Naive thymus-derived CD8-positive, alpha-beta T cell (primary cell): ENCODE data around the gene APBB1. TPM values are rescaled to one million over a fixed set of nuclear protein-coding genes. Genes with fewer than 3 reads are reported as not detected.

Experiments
- ATAC-seq, 2 donors: fragments of 150-1000 bp; cut with Tn5 transposase in 1 of 2; sonication (Bioruptor Pico), chemical (Tn5 transposase) in 1 of 2; 1 replicate in 1 of 2; 2 replicates in 1 of 2; pipeline ENCODE4 v1.10.0; 2021; ENCODE audit warnings: mild to moderate bottlenecking in 2 of 2, moderate library complexity in 2 of 2
- POLR2A ChIA-PET: fragments of 350-600 bp; sonication (Branson Sonifier 250); formaldehyde crosslinking; loops from one replicate; lab custom pipeline; 2021; ENCODE audit warnings: antibody characterized with exemption; lab: Charles Lee
- DNase-seq, 10 donors: peaks; one replicate each; pipeline versions ENCODE4 v3.0.0 to v3.0.0-alpha.2; 2020 to 2022
- H3K27ac Mint-ChIP-seq, 10 donors: one replicate each; pipeline ENCODE4 v1.8.0; 2020 to 2022; ENCODE audit warnings: mild to moderate bottlenecking in 10 of 10, mixed read lengths in 10 of 10, moderate library complexity in 4 of 10, inconsistent platforms in 1 of 10
- H3K27me3 Mint-ChIP-seq, 5 donors: one replicate each; pipeline ENCODE4 v1.8.0; 2021 to 2022; ENCODE audit warnings: mixed read lengths in 5 of 5
- H3K36me3 Mint-ChIP-seq, 3 donors: one replicate each; pipeline ENCODE4 v1.8.0; 2020 to 2022; ENCODE audit warnings: mixed read lengths in 3 of 3, mild to moderate bottlenecking in 2 of 3, inconsistent platforms in 1 of 3
- H3K4me1 Mint-ChIP-seq, 4 donors: one replicate each; pipeline ENCODE4 v1.8.0; 2021 to 2022; ENCODE audit warnings: mixed read lengths in 4 of 4
- H3K4me3 Mint-ChIP-seq, 10 donors: one replicate each; pipeline ENCODE4 v1.8.0; 2020 to 2022; ENCODE audit warnings: mild to moderate bottlenecking in 10 of 10, mixed read lengths in 10 of 10, moderate library complexity in 6 of 10, inconsistent platforms in 1 of 10
- H3K9me3 Mint-ChIP-seq, 9 donors: one replicate each; pipeline ENCODE4 v1.8.0; 2020 to 2022; ENCODE audit warnings: mixed read lengths in 9 of 9, mild to moderate bottlenecking in 3 of 9, inconsistent platforms in 1 of 9, moderate library complexity in 1 of 9
- polyA plus RNA-seq, 3 donors: library from polyadenylated mRNA; unstranded; fragments of 300-500 nt; fragmentation: Illumina TruSeq; gene quantifications; one replicate each; pipeline ENCODE4 v1.2.3, GENCODE V29; 2021
- total RNA-seq, 8 experiments: library from RNA in 2 of 8; stranded (reverse) in 2 of 8; gene quantifications; one replicate each; pipeline ENCODE4 v1.2.3 and lab custom pipeline; 2021 to 2026

APBB1 gene
- total and polyA plus RNA-seq, 5 experiments from 2014 or later = 115 to 196 (median 141) TPM

DNA sequence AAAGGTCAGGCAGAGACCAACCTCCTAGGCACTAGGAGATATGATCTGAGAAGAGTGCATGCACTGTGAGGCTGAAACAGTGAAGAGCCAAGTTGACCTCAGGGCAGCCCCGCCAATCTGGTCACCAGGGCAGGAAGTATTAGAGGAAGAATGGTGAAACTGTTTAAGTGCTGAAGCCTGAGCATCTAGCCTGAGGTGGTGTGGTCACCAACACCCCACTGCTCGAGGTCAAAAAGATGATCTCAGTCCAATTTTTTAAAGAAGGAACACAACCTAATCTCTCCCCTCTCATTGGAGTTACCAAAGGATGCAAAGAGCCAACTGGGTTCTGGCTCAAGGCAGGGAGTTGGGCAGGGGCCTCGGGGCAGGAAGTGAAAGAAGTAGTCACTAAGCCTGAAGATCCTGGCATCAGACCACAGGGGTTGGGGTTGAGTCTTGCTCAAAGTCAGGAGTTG, 4.0 kb downstream of the APBB1 start:
- POLR2A ChIA-PET = interaction anchor here (2.1 to 13.6 kb wide), 3 partner anchors 12 to 36 kb away, joined by 16 to 421 read pairs (median 121); partner anchors contain the start of gene SMPD1
- Mint-ChIP-seq H3K36me3 (peaks cover 0 to 18% (median 6%) of the 10 kb centered on the region in 3 donors), H3K9me3 (no peaks in the 10 kb centered on the region), H3K4me1 (peaks cover 6 to 23% (median 16%) of the 10 kb centered on the region in 4 donors), H3K27ac (no peak overlapping the region), H3K4me3 (no peak overlapping the region), H3K27me3 (no peaks in the 10 kb centered on the region)
- DNase-seq (peak in 1 of 10 donors; percentile 14), ATAC-seq (no peak)

- H3K4me1 Mint-ChIP-seq = peaks cover 0 to 27% (median 19%) of the 10 kb centered on the region in 4 donors
- peaks cover 5 to 28% (median 13%) of the 10 kb centered on the region in 3 donors for H3K36me3 Mint-ChIP-seq
- no peak overlapping the region for H3K4me3 Mint-ChIP-seq
- DNase-seq = peak; percentile 39 to 89 (median 80)
- no peak overlapping the region for H3K27ac Mint-ChIP-seq
- peak; percentile 90 to 95 for ATAC-seq
- H3K9me3 Mint-ChIP-seq = no peaks in the 10 kb centered on the region
- POLR2A ChIA-PET = interaction anchor here (1.0 to 13.6 kb wide), 7 partner anchors 11 to 235 kb away, joined by 3 to 421 read pairs (median 6); partner anchors contain the start of genes ARFIP2, SMPD1 and TIMM10B
- H3K27me3 Mint-ChIP-seq = no peaks in the 10 kb centered on the region
These were observed 5.1 kb downstream of the APBB1 start for GRCh38 chr11:6413791-6414201.

DNA sequence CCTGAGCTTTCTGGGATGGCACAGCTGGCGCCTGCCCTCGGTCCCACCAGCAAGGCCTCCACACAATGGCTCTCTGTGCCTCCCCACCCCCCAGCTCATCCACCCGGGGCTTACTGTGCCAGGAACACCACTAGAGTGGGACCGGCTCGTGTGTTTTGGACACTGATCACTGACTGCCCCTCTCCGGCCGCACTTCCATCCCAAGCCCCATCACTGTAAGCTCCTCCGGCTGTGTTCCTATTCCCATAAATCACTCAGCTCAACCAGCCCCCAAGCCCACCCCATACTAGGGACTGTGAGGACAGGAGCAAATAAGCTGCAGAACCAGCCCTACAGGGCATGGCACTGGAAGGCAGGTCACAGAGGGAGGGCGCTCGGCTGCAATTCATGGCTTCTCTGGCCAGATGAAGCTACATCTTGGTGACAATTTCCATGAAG, 7.3 kb downstream of the APBB1 start:
- Mint-ChIP-seq H3K27me3 (no peaks in the 10 kb centered on the region), H3K4me1 (peaks cover 18 to 43% (median 33%) of the 10 kb centered on the region in 4 donors), H3K9me3 (no peaks in the 10 kb centered on the region), H3K27ac (peak overlapping the region in 6 of 10 donors; percentile 65 to 87 (median 78)), H3K4me3 (peak overlapping the region in 5 of 10 donors; percentile 3 to 43 (median 30)), H3K36me3 (peaks cover 5 to 42% (median 16%) of the 10 kb centered on the region in 3 donors)
- POLR2A ChIA-PET = interaction anchor here (0.6 to 13.6 kb wide), 3 partner anchors 9 to 25 kb away, joined by 3 to 421 read pairs (median 121); partner anchors contain the start of gene SMPD1
- ATAC-seq = no peak
- no peak for DNase-seq

- H3K36me3 Mint-ChIP-seq = peaks cover 5 to 42% (median 16%) of the 10 kb centered on the region in 3 donors
- ATAC-seq = no peak
These were observed 8.0 kb downstream of the APBB1 start for GRCh38 chr11:6410695-6411430.

GRCh38 chr11:6406370-6406769, 12.5 kb downstream of the APBB1 start:
- POLR2A ChIA-PET = interaction anchor here (1.4 to 10.3 kb wide), 6 partner anchors 8 to 206 kb away, joined by 3 to 421 read pairs (median 58); partner anchors contain the start of genes APBB1, SMPD1 and TAF10
- H3K36me3 Mint-ChIP-seq = peaks cover 5 to 38% (median 16%) of the 10 kb centered on the region in 3 donors
- DNase-seq (no peak), ATAC-seq (no peak)
- H3K27me3 Mint-ChIP-seq = peaks cover 0 to 2% (median 0%) of the 10 kb centered on the region in 5 donors
- H3K4me3 Mint-ChIP-seq = peak overlapping the region; percentile 9 to 82 (median 72)
- H3K9me3 Mint-ChIP-seq = peaks cover 0 to 3% (median 0%) of the 10 kb centered on the region in 9 donors
- peak overlapping the region; percentile 86 to 99 (median 92) for H3K27ac Mint-ChIP-seq
- H3K4me1 Mint-ChIP-seq = peaks cover 53 to 85% (median 76%) of the 10 kb centered on the region in 4 donors

More at GRCh38 chr11:6410695-6411430, 8.0 kb downstream of the APBB1 start:
- Mint-ChIP-seq H3K9me3 (no peaks in the 10 kb centered on the region), H3K27ac (peak overlapping the region in 5 of 10 donors; percentile 65 to 87 (median 75)), H3K4me3 (peak overlapping the region in 5 of 10 donors; percentile 8 to 67 (median 30)), H3K4me1 (peaks cover 25 to 50% (median 41%) of the 10 kb centered on the region in 4 donors), H3K27me3 (no peaks in the 10 kb centered on the region)
- POLR2A ChIA-PET = interaction anchor here (1.3 to 13.6 kb wide), 3 partner anchors 8 to 17 kb away, joined by 5 to 421 read pairs (median 121); partner anchors contain the start of genes APBB1 and SMPD1
- DNase-seq = no peak

DNA sequence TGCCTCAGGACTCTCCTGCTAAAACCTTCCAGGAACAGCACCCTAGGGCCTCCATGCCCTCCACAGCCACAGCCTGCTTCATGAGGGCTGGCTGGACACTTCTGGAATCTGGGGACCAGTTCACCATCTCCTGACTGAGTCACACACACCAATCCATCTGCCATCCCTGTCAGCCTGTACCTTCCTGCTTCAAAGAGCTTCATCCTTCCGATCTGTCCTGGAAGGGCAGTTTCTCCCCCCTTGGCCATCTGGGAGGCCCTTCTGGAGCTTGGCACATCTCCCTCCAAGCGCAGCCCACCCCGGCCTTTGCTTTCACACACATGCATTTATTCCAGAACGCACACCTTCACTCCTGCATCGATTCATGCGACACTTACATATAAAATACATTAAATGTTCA, 13.0 kb downstream of the APBB1 start:
- peak overlapping the region; percentile 86 to 99 (median 92) for H3K27ac Mint-ChIP-seq
- POLR2A ChIA-PET = interaction anchor here (1.4 to 10.3 kb wide), 6 partner anchors 11 to 206 kb away, joined by 3 to 421 read pairs (median 58); partner anchors contain the start of genes APBB1, SMPD1 and TAF10
- peaks cover 5 to 37% (median 19%) of the 10 kb centered on the region in 3 donors for H3K36me3 Mint-ChIP-seq
- H3K27me3 Mint-ChIP-seq = peaks cover 0 to 2% (median 0%) of the 10 kb centered on the region in 5 donors
- ATAC-seq (no peak), DNase-seq (no peak)
- H3K4me1 Mint-ChIP-seq = peaks cover 56 to 90% (median 80%) of the 10 kb centered on the region in 4 donors
- peak overlapping the region in 9 of 10 donors; percentile 40 to 82 (median 74) for H3K4me3 Mint-ChIP-seq
- peaks cover 0 to 3% (median 0%) of the 10 kb centered on the region in 9 donors for H3K9me3 Mint-ChIP-seq

GRCh38 chr11:6405052-6405667, 13.7 kb downstream of the APBB1 start:
- peak overlapping the region; percentile 89 to 99 (median 98) for H3K27ac Mint-ChIP-seq
- H3K27me3 Mint-ChIP-seq = peaks cover 0 to 2% (median 0%) of the 10 kb centered on the region in 5 donors
- ATAC-seq = no peak
- H3K4me1 Mint-ChIP-seq = peaks cover 58 to 94% (median 85%) of the 10 kb centered on the region in 4 donors
- peak overlapping the region; percentile 70 to 97 (median 86) for H3K4me3 Mint-ChIP-seq
- POLR2A ChIA-PET = interaction anchor here (1.3 to 10.3 kb wide), 7 partner anchors 11 to 207 kb away, joined by 3 to 421 read pairs (median 22); partner anchors contain the start of genes APBB1, ARFIP2, SMPD1 and TAF10
- peaks cover 0 to 3% (median 0%) of the 10 kb centered on the region in 9 donors for H3K9me3 Mint-ChIP-seq
- peak in 1 of 10 donors; percentile 25 for DNase-seq
- H3K36me3 Mint-ChIP-seq = peaks cover 5 to 37% (median 20%) of the 10 kb centered on the region in 3 donors

DNA sequence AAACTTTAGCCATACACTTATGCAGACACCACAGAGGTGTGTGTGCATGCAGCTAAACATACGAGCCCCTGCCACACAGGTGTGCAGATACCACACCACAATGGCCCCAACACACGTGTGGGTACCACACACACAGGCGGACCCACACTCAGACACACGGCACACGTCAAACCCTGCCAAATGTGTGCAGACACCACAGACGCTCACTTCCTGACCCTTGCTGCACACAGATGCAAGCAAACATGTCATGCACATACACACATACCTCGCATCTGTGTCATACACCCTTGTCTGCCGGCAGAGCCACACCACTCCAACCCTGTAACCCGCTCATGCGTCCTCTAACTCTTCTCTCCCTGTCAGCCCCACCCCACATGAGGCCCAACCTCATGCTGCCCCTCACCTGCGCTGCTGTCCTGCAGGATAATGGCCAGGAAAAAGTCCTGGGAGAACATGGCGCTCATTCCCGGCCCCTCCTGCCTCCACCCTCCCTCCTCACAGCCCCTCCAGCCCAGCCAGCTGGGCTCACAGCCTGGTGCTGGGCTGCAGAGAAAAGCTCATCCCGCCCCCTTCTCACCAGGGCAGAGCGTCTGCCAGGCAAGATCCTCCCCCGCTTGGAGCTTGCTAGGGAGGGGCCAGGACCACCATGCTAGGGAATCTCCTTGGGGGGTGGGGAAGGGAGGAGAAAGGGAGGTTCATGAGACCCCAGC, 14.4 kb downstream of the APBB1 start:
- ATAC-seq (peak; percentile 41 to 61), DNase-seq (peak in 7 of 10 donors; percentile 39 to 72 (median 51))
- POLR2A ChIA-PET = interaction anchor here (1.3 to 10.3 kb wide), 8 partner anchors 12 to 208 kb away, joined by 3 to 421 read pairs (median 18); partner anchors contain the start of genes APBB1, ARFIP2, SMPD1 and TAF10
- Mint-ChIP-seq H3K36me3 (peaks cover 9 to 37% (median 23%) of the 10 kb centered on the region in 3 donors), H3K4me3 (peak overlapping the region; percentile 70 to 97 (median 86)), H3K27ac (peak overlapping the region; percentile 89 to 99 (median 98)), H3K27me3 (peaks cover 0 to 2% (median 0%) of the 10 kb centered on the region in 5 donors), H3K9me3 (peaks cover 0 to 3% (median 0%) of the 10 kb centered on the region in 9 donors), H3K4me1 (peaks cover 60 to 94% (median 88%) of the 10 kb centered on the region in 4 donors)

DNA sequence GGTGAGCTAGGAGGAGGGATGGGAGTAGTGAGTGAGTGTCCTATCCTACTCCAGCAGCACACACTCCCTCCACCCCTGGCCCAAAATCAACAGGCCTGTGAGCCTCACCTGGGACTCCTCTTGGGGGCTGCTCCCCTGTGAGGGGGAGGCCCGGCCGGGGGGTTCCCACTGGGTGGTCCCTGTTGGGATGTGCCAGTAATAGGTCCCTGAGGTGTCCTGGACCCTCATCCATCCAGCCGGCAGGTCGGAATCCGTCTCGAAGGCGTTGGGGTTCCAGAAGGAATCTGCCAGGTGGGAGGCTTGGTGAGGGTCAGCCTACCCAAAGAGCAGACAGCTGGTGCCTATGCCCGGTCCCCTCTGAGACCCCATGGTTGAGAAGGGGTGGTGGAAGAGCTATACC, 15.4 kb downstream of the APBB1 start:
- Mint-ChIP-seq H3K27me3 (peaks cover 0 to 2% (median 0%) of the 10 kb centered on the region in 5 donors), H3K9me3 (peaks cover 0 to 3% (median 0%) of the 10 kb centered on the region in 9 donors), H3K36me3 (peaks cover 13 to 41% (median 25%) of the 10 kb centered on the region in 3 donors)

DNA sequence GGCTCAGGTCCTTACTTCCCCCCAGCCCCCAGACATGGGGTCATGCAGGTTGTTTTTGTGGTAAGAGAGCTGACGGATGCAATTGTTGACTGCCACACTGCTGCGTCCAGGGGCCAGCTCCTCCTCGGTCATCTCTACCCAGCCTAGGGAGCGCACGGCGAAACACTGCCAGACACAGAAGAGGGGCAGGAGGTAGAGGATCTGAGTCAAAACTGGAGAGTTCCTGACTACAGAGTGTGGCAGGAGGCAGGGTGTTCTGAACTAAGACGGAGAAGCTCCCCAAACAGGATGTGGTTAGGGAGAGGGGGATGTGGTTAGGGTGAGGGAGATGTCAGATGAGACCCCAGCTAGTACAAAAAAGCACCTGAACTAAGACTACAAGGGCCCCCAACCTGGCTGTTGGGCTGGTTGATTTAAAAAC, 16.3 kb downstream of the APBB1 start:
- POLR2A ChIA-PET = interaction anchor here (0.6 to 10.3 kb wide), 18 partner anchors 12 to 343 kb away, joined by 3 to 421 read pairs (median 6); partner anchors contain the start of genes APBB1, ARFIP2, MRPL17 and SMPD1
- Mint-ChIP-seq H3K4me3 (peak overlapping the region; percentile 74 to 97 (median 86)), H3K27ac (peak overlapping the region; percentile 89 to 99 (median 98)), H3K9me3 (peaks cover 0 to 3% (median 0%) of the 10 kb centered on the region in 9 donors), H3K36me3 (peaks cover 19 to 46% (median 31%) of the 10 kb centered on the region in 3 donors), H3K27me3 (peaks cover 0 to 2% (median 0%) of the 10 kb centered on the region in 5 donors), H3K4me1 (peaks cover 68 to 100% (median 93%) of the 10 kb centered on the region in 4 donors)
- ATAC-seq (peak; percentile 89 to 90), DNase-seq (peak; percentile 54 to 98 (median 89))

More for the DNA sequence above, 15.4 kb downstream of the APBB1 start:
- Mint-ChIP-seq H3K4me1 (peaks cover 67 to 97% (median 94%) of the 10 kb centered on the region in 4 donors), H3K27ac (peak overlapping the region; percentile 89 to 99 (median 98)), H3K4me3 (peak overlapping the region; percentile 75 to 97 (median 86))
- POLR2A ChIA-PET = interaction anchor here (1.2 to 10.3 kb wide), 14 partner anchors 13 to 280 kb away, joined by 3 to 421 read pairs (median 9); partner anchors contain the start of genes APBB1, ARFIP2, MRPL17 and SMPD1
- DNase-seq (no peak), ATAC-seq (no peak)
